HG03025 (cell line): ENCODE measurements around the gene MTRR.

Source experiments
- ATAC-seq: cut with Tn5 transposase; IDR thresholded peaks from one replicate; pipeline ENCODE4 v1.9.1; 2021; ENCODE audit warnings: mild to moderate bottlenecking, moderate library complexity; ENCODE audit not compliant: unreplicated experiment, low FRiP score

Gene MTRR

DNA sequence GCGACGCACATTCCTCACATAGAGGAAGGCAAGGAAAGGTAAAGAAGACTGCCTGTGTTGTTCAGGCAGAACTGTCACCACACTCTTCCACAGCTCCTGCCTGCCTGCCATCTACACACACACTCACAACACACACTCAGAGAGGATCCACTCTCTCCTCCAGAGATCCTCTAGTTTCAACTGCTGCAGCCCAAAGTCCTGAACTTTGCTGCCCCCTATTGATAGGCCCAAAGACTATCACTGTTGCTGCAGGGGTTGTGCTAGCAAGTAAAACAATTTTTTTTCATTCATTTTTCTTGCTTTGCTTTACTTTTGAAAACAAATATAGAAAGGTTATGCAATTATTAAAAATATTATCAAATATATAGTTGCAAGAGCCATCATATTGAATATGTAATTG is 12.1 kb upstream of the MTRR start:
- ATAC-seq = no peak

- ATAC-seq = no peak
These were observed 11.6 kb upstream of the MTRR start for GRCh38 chr5:7857361-7857760.

DNA sequence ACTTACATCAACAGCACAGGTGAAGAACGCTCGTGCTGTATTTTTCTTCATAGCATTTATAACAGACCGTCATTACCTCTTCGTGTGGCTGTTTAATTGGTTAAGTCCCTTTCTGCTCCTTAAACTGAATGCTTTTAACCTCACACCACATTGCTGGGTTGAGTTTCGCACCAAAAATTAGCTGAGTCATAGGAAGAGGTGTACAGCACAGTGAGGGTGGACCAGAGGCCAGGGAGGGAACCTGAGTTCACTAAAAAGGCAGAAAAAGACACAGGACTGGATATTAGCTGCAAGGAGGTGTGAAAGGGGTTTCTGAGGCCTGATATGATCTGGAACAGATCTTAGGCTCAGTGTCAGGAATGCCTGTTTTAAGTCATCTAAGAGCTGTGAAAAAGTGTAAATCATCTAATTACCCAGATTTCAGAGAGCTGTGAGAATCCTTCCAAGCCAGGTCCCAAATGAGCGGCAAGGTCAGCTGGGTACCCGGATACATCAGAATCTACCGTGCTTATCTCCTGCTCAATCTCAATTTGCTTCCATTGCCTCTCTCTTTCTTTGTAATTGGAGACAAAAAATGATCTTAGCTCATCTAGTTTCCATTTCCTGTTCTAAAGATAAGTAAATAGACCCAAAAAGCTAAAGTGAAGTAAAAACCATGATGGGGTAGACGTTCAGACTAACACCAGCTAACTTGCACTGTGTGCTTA is 10.9 kb upstream of the MTRR start:
- no peak for ATAC-seq

DNA sequence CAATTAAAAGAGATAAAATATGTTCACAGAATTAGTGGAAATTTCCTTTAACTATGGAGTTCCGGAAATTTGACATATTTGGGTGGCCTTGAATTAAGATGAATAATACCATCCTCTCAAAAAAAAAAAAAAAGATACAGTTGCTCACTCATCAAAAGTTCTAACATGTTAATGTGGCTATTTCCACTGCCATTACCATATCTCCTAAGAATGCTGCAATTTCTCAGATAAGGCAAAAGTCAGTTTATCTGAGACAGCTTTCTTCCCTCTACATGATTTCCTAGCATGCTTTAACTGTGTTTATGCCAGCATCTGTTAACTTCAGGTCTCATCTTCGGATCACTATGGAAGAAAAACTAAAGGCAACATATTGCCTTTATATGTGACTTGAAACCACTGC is 2.8 kb upstream of the MTRR start:
- ATAC-seq = no peak

DNA sequence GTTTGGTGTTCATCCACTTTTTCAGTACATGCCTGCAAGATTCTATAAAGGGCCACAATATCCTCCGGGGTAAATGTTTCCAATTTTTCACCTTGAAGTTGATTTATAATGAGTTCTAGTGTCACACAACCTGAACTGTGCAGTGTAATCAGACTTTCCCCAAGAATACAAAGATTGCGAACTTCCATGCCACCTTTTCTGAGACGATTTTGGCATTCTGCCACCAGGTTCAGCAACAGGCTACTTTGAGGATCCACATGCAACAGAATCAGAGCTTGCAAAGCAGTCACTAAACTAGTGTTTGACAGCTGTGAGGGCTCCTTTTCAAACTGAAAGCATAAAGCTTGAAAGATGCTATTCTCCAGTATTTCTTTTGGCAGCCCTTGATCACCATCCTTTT is 1.7 kb upstream of the MTRR start:
- ATAC-seq = no peak

- ATAC-seq = no peak
These were observed 548 bp upstream of the MTRR start for GRCh38 chr5:7868427-7868772.

- ATAC-seq = peak; percentile 28
These were observed 657 bp downstream of the MTRR start for GRCh38 chr5:7869474-7870136.

GRCh38 chr5:7871653-7872052 is 2.7 kb downstream of the MTRR start:
- ATAC-seq = no peak

DNA sequence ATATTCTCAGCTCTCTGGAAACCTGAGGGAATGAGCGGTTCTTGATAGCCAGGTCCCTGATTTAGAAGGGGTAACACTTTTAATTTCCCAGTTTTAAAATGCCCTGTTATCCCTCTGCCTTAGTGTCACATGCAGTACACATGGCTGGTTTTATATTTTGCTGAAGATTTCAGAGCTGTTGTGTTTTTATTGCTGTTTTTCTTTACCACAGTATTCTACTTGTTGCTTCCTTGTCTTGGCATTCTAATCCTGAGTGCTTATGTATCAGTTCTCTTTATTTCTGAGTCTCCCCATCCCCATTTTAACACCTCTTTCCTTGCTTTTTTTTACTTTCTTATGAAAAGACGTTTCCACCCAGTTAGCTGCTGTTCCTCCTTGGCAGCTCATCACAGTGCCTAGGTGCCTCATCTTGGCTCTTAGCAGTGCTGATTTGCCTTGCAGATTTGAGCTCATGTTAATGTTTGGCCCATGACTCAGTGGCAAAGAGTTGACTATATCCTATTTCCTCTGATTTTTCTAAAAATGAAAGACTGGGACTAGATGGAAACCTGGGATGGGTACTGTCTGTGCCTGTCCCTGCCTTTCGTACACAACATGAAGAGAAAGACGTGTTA is 3.7 kb downstream of the MTRR start:
- ATAC-seq = no peak

GRCh38 chr5:7873216-7873615 is 4.3 kb downstream of the MTRR start:
- peak; percentile 25 for ATAC-seq

DNA sequence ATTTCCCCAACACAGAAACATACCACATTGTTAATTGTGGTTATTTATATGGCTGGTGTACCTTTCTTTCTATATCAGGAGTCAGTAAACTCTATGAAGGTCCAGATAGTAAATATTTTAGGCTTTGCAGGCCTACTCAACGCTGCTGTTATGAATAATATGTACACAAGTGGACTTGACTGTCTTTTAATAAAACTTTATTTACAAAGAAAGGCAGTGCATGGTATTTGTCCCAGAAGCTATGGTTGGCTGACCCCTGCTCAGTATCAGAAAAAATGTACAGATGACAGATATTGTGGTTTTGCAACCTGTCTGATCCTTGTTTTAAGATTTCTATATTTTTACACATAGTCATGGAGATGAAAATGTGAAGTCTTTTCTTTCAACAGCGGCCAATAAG is 5.7 kb downstream of the MTRR start:
- ATAC-seq = no peak

DNA sequence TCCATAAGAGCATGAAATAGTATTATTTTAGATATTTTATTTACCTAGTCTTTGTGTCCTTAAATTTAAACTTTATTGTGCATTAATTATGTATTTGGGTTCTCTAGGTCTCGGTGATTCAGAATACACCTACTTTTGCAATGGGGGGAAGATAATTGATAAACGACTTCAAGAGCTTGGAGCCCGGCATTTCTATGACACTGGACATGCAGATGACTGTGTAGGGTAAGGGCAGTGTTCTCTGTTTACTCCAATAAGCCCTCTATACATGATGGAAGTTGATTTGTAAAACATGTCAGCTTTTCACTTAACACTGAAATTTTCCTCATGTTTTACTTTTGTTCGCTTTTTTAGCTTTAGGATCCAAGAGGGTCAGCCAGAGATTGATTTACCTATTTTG is 6.2 kb downstream of the MTRR start:
- ATAC-seq = no peak

- peak; percentile 29 for ATAC-seq
These were observed 7.9 kb downstream of the MTRR start for GRCh38 chr5:7876867-7877266.

DNA sequence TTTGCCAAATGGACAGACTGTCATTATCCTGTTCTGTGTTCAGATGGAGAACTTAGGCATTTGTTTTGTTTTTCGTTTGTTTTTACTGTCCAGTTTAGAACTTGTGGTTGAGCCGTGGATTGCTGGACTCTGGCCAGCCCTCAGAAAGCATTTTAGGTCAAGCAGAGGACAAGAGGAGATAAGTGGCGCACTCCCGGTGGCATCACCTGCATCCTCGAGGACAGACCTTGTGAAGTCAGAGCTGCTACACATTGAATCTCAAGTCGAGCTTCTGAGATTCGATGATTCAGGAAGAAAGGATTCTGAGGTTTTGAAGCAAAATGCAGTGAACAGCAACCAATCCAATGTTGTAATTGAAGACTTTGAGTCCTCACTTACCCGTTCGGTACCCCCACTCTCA is 8.9 kb downstream of the MTRR start:
- no peak for ATAC-seq

GRCh38 chr5:7878381-7878873 is 9.5 kb downstream of the MTRR start:
- peak; percentile 94 for ATAC-seq

DNA sequence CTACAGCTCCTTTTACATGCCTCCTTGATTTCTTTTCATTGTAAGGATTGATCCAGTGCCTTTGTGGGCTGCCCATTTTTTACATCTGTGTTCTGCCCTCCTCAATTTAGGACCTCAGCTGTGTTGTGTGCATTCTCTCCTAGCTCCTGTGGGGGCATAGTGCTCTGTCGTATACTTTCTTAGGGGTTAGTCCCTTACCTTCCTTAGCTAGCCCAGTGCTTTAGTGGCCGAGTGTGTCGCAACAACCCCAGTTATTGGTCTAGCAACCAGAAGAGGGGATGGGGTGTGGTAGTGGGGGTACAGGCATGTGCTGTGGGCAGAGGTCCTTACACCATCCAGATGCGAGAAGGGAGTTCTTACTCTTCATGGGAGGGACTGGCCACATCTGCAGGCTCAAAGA is 12.1 kb downstream of the MTRR start:
- no peak for ATAC-seq

- no peak for ATAC-seq
These were observed 12.9 kb downstream of the MTRR start for GRCh38 chr5:7881816-7882215.

DNA sequence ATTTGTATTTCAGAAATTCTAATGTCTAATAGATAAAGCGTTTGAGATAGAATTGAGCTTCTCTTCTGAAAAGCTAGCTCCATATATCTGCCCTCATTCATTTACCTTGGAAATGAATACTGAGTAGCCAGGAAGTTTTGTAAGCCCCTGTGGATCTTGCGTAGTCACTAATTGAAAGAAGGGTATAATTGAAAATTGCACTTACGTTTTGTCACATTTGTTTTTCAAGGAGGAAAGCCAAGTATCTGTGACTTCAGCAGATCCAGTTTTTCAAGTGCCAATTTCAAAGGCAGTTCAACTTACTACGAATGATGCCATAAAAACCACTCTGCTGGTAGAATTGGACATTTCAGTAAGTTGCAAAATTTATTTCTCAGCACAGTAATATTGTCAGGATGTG is 14.0 kb downstream of the MTRR start:
- ATAC-seq = no peak

DNA sequence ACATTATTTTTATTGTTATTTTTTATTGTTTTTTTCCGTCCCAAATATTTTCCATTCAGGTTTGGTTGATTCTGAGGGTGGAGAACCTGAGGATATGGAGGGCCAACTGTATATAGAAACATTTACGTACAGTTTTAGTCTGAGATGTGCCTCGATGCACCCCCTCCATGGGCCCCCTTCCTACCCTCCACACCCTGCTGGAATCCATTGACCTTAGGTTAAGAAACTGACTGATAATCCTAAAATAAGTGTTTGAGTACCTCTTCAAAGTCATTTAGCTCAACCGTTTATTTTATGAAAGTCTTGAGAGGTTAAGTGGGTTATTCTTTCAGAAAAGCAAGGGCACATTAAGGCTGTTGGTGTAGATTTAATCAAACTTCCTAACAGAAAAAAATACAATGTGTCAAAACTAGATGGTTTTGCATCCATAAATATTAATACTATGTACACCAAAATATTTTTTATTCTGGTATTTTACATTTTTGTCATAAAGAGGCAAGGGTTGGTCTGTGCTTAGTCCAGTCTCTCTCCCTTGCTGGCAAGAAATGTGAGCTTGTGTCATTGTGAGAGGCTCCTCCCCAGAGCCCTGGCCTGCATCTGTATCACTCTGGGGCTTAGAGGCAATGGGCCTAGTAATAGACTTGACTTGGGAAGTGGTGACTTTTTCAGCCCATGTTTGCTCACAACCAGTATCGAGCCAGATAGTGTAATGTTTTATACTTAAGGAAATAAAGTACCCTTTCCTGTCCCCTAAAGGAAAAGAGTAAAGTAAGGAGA is 15.7 kb downstream of the MTRR start:
- ATAC-seq = no peak

GRCh38 chr5:7886849-7887475 is 18.0 kb downstream of the MTRR start:
- no peak for ATAC-seq

DNA sequence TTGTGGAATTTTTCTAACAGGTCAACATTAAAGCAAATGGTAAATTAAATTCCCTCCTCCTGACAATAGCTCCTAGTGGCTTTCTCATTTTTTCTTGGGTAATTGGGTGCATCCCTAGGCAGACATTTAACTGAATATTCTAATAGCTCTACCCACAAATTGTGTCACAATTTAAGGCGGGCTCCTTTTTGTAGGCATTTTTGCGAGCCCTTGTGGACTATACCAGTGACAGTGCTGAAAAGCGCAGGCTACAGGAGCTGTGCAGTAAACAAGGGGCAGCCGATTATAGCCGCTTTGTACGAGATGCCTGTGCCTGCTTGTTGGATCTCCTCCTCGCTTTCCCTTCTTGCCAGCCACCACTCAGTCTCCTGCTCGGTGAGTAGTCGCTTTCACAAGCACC is 20.0 kb downstream of the MTRR start:
- ATAC-seq = no peak
